ENCODE measurements around the gene ESRRA.
"Not testable (repeated sequence)": the region's sequence is repeated elsewhere in the genome, so short reads cannot be mapped to it uniquely, and the experiment has no call there.

The ESRRA gene

DNA sequence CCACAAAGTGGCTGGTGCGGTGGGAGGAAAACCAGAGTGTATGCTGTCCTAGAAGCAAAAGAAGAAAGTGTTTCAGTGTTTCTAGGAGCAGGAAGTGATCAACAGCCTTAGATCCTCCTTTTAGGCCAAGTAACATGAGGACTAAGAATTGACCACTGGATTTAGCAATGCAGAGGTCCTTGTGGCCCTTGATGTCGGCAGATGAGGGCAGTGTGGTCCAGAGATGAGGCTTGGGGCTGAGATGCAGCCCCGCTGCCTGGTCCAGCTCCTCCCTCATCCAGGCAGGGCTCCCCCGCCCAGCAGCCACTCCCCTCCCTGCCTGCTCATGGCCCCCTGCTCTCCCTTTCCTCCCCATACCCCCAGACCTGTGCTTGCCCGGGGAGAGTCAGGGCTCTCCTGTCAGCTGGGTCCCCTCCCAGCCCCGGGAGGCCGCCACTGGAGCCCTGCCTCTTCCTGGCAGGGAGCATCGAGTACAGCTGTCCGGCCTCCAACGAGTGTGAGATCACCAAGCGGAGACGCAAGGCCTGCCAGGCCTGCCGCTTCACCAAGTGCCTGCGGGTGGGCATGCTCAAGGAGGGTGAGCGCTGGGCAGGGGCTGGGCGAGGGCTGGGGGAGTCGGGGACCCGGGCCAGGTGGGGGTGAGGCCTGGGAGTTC, 8.3 kb downstream of the ESRRA start:
- H3K9ac ChIP-seq (ENCODE audit: low read length in 5 of 5), result peak overlapping the region in 4 of 5 donors; percentile 56 to 71 (median 61)
- H3K27me3 ChIP-seq (ENCODE audit: control insufficient read depth in 5 of 5, insufficient read depth in 4 of 5, low read length in 5 of 5), result no peaks in the 10 kb centered on the region
- H3K4me3 ChIP-seq (ENCODE audit: low read depth in 1 of 5, low read length in 5 of 5), result peak overlapping the region in 4 of 5 donors; percentile 6 to 49 (median 34)
- peak overlapping the region; percentile 70 for H3K27ac ChIP-seq (ENCODE audit: low read depth, low read length)
- peaks cover 0 to 23% (median 21%) of the 10 kb centered on the region in 5 donors for H3K36me3 ChIP-seq (ENCODE audit: control insufficient read depth in 5 of 5, insufficient read depth in 5 of 5, low read length in 5 of 5)
- H3K4me1 ChIP-seq (ENCODE audit: control insufficient read depth in 5 of 5, insufficient read depth in 5 of 5, low read length in 5 of 5), result peaks cover 0 to 45% (median 21%) of the 10 kb centered on the region in 5 donors
- no peaks in the 10 kb centered on the region for H3K9me3 ChIP-seq (ENCODE audit: control insufficient read depth in 5 of 5, low read length in 5 of 5)

DNA sequence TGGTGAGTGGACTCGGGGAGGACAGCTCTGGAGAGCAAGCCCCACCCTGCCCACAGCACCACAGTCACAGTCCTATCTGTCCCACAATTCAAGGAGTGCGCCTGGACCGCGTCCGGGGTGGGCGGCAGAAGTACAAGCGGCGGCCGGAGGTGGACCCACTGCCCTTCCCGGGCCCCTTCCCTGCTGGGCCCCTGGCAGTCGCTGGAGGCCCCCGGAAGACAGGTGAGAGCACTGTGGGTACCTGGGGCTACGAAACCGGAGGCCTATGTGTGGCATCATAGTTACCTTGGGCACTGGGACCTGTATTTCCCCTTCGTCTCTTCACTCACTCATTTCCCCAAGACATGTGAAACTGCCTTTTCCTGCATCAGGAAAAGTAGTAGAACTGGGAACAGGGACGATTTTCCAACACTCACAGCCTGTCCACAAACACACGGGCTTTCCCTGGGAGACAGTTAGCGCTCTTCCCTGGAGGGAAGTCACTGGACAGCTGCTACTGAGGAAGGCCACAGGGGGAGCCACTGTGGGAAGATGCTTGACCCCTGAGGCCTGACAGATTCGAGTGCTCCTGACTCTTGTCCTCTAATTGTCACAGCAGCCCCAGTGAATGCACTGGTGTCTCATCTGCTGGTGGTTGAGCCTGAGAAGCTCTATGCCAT, 9.0 kb downstream of the ESRRA start:
- Histone ChIP-seq H3K27me3 (ENCODE audit: control insufficient read depth in 5 of 5, insufficient read depth in 4 of 5, low read length in 5 of 5) (no peaks in the 10 kb centered on the region), H3K4me3 (ENCODE audit: low read depth in 1 of 5, low read length in 5 of 5) (peak overlapping the region; percentile 4 to 49 (median 31)), H3K27ac (ENCODE audit: low read depth, low read length) (peak overlapping the region; percentile 70), H3K4me1 (ENCODE audit: control insufficient read depth in 5 of 5, insufficient read depth in 5 of 5, low read length in 5 of 5) (peaks cover 0 to 51% (median 26%) of the 10 kb centered on the region in 5 donors), H3K9me3 (ENCODE audit: control insufficient read depth in 5 of 5, low read length in 5 of 5) (no peaks in the 10 kb centered on the region), H3K9ac (ENCODE audit: low read length in 5 of 5) (peak overlapping the region in 4 of 5 donors; percentile 56 to 71 (median 61)), H3K36me3 (ENCODE audit: control insufficient read depth in 5 of 5, insufficient read depth in 5 of 5, low read length in 5 of 5) (peaks cover 0 to 23% (median 21%) of the 10 kb centered on the region in 5 donors)

DNA sequence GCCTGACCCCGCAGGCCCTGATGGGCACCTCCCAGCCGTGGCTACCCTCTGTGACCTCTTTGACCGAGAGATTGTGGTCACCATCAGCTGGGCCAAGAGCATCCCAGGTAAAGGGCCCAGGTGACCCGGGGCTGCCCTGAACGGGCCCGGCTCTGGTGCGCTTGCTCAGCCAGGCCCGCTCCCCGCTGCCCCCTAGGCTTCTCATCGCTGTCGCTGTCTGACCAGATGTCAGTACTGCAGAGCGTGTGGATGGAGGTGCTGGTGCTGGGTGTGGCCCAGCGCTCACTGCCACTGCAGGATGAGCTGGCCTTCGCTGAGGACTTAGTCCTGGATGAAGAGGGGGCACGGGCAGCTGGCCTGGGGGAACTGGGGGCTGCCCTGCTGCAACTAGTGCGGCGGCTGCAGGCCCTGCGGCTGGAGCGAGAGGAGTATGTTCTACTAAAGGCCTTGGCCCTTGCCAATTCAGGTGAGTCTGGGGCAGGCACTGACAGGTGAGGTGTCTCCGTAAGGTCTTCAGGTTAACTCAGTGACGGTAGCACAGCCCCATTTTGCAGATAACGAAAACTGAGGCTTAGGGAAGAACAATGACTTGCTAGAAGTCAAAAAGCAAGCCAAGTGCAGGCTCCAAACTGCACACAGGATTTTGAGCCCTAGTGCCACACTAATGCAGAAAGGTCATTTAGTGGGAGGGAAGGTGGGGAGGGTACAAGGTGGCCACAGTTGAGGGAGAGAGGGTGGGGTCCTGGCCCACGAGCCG, 9.7 kb downstream of the ESRRA start:
- Histone ChIP-seq H3K9ac (ENCODE audit: low read length in 5 of 5) (no peak overlapping the region), H3K27ac (ENCODE audit: low read depth, low read length) (peak overlapping the region; percentile 70), H3K9me3 (ENCODE audit: control insufficient read depth in 5 of 5, low read length in 5 of 5) (no peaks in the 10 kb centered on the region), H3K27me3 (ENCODE audit: control insufficient read depth in 5 of 5, insufficient read depth in 4 of 5, low read length in 5 of 5) (no peaks in the 10 kb centered on the region), H3K4me1 (ENCODE audit: control insufficient read depth in 5 of 5, insufficient read depth in 5 of 5, low read length in 5 of 5) (peaks cover 0 to 55% (median 31%) of the 10 kb centered on the region in 5 donors), H3K4me3 (ENCODE audit: low read depth in 1 of 5, low read length in 5 of 5) (no peak overlapping the region), H3K36me3 (ENCODE audit: control insufficient read depth in 5 of 5, insufficient read depth in 5 of 5, low read length in 5 of 5) (peaks cover 0 to 23% (median 21%) of the 10 kb centered on the region in 5 donors)

DNA sequence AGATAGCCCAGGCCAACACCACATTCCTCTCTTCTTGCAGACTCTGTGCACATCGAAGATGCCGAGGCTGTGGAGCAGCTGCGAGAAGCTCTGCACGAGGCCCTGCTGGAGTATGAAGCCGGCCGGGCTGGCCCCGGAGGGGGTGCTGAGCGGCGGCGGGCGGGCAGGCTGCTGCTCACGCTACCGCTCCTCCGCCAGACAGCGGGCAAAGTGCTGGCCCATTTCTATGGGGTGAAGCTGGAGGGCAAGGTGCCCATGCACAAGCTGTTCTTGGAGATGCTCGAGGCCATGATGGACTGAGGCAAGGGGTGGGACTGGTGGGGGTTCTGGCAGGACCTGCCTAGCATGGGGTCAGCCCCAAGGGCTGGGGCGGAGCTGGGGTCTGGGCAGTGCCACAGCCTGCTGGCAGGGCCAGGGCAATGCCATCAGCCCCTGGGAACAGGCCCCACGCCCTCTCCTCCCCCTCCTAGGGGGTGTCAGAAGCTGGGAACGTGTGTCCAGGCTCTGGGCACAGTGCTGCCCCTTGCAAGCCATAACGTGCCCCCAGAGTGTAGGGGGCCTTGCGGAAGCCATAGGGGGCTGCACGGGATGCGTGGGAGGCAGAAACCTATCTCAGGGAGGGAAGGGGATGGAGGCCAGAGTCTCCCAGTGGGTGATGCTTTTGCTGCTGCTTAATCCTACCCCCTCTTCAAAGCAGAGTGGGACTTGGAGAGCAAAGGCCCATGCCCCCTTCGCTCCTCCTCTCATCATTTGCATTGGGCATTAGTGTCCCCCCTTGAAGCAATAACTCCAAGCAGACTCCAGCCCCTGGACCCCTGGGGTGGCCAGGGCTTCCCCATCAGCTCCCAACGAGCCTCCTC, 10.6 kb downstream of the ESRRA start:
- H3K4me3 ChIP-seq (ENCODE audit: low read depth in 1 of 5, low read length in 5 of 5); H3K9ac ChIP-seq (ENCODE audit: low read length in 5 of 5); H3K27me3 ChIP-seq (ENCODE audit: control insufficient read depth in 5 of 5, insufficient read depth in 4 of 5, low read length in 5 of 5); H3K9me3 ChIP-seq (ENCODE audit: control insufficient read depth in 5 of 5, low read length in 5 of 5): not testable (repeated sequence)
- Histone ChIP-seq H3K27ac (ENCODE audit: low read depth, low read length) (peak overlapping the region; percentile 99), H3K36me3 (ENCODE audit: control insufficient read depth in 5 of 5, insufficient read depth in 5 of 5, low read length in 5 of 5) (peaks cover 0 to 31% (median 27%) of the 10 kb centered on the region in 5 donors), H3K4me1 (ENCODE audit: control insufficient read depth in 5 of 5, insufficient read depth in 5 of 5, low read length in 5 of 5) (peaks cover 0 to 55% (median 31%) of the 10 kb centered on the region in 5 donors)

DNA sequence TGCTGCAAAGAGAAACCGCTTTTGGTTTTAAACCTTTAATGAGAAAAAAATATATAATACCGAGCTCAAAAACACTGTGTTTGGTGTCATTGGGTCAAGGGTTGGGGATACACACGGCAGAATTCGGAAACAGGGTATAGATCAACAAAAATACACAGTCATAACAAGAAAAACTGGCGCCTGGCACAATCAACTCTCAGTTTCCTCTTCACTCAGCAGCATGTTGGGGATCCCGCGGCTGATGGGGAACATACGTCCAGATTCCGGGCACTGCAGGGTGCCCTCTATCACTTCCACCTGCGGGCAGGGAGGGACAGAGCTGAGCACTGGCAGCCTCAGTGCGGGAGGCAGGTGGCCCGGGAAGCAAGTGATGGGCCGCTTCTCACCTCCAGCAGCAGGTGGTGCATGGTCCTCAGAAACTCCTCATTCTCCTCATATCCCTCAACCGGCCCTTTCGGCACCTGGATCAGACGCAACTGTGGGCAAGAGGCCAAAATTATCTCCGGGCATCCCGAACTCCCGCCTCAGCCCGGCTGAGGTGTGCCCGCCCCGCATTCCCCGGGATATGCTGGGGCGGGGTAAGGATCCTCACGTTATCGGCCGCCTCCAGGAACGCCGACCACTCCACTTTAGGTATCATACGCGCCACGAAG, 11.5 kb downstream of the ESRRA start:
- Histone ChIP-seq H3K4me1 (ENCODE audit: control insufficient read depth in 5 of 5, insufficient read depth in 5 of 5, low read length in 5 of 5) (peaks cover 0 to 55% (median 31%) of the 10 kb centered on the region in 5 donors), H3K9me3 (ENCODE audit: control insufficient read depth in 5 of 5, low read length in 5 of 5) (no peaks in the 10 kb centered on the region)

DNA sequence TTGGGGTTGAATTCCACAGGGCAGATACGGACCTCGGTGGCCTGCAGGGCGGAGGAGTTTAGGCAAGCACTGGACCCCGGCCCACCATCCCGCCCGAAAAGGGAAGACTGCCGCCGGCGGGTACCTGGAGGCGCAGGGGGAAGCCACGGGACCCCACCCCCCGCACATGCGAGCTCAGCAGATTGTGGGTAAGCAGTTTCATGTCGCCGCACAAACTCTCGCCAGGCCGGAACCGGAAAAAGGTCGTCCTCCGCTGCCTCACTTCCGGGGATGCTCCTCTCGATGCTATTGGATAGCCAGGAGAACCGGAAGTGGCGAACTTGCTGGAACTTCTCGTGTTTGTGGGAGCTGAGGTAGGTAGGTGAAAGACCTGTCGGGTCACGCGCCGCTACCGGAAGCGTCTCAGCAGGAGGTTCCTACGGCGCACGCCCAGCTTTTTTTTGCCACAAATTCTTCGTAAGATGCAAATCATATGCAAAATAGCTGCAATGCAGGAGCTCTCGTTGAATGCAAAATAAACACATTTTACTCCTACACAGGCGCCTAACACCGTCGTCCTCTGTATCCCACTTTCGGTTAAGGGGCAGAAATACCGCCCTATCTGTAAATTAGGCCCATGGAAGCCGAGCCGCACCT, 12.1 kb downstream of the ESRRA start, which contains the start of gene TRMT112:
Gene TRMT112 (minus strand): TSS at position 235 of the 636 bp plus-strand sequence. CDS start 33 bp downstream, at position 202.
- peaks cover 0 to 47% (median 37%) of the 10 kb centered on the region in 5 donors for H3K36me3 ChIP-seq (ENCODE audit: control insufficient read depth in 5 of 5, insufficient read depth in 5 of 5, low read length in 5 of 5)
- peaks cover 0 to 55% (median 31%) of the 10 kb centered on the region in 5 donors for H3K4me1 ChIP-seq (ENCODE audit: control insufficient read depth in 5 of 5, insufficient read depth in 5 of 5, low read length in 5 of 5)
- peak within 1 kb of the TSS; percentile 99 for H3K27ac ChIP-seq (ENCODE audit: low read depth, low read length)
- no peaks in the 10 kb centered on the region for H3K27me3 ChIP-seq (ENCODE audit: control insufficient read depth in 5 of 5, insufficient read depth in 4 of 5, low read length in 5 of 5)
- H3K9me3 ChIP-seq (ENCODE audit: control insufficient read depth in 5 of 5, low read length in 5 of 5), result no peaks in the 10 kb centered on the region
- H3K9ac ChIP-seq (ENCODE audit: low read length in 5 of 5), result peak within 1 kb of the TSS; percentile 75 to 94 (median 88)
- peak within 1 kb of the TSS; percentile 86 to 91 (median 88) for H3K4me3 ChIP-seq (ENCODE audit: low read depth in 1 of 5, low read length in 5 of 5)

More for the DNA sequence above, 11.5 kb downstream of the ESRRA start:
- H3K4me3 ChIP-seq (ENCODE audit: low read depth in 1 of 5, low read length in 5 of 5), result peak overlapping the region; percentile 86 to 91 (median 88)
- no peaks in the 10 kb centered on the region for H3K27me3 ChIP-seq (ENCODE audit: control insufficient read depth in 5 of 5, insufficient read depth in 4 of 5, low read length in 5 of 5)
- H3K9ac ChIP-seq (ENCODE audit: low read length in 5 of 5), result peak overlapping the region; percentile 68 to 94 (median 79)
- H3K36me3 ChIP-seq (ENCODE audit: control insufficient read depth in 5 of 5, insufficient read depth in 5 of 5, low read length in 5 of 5), result peaks cover 0 to 40% (median 31%) of the 10 kb centered on the region in 5 donors
- peak overlapping the region; percentile 99 for H3K27ac ChIP-seq (ENCODE audit: low read depth, low read length)

DNA sequence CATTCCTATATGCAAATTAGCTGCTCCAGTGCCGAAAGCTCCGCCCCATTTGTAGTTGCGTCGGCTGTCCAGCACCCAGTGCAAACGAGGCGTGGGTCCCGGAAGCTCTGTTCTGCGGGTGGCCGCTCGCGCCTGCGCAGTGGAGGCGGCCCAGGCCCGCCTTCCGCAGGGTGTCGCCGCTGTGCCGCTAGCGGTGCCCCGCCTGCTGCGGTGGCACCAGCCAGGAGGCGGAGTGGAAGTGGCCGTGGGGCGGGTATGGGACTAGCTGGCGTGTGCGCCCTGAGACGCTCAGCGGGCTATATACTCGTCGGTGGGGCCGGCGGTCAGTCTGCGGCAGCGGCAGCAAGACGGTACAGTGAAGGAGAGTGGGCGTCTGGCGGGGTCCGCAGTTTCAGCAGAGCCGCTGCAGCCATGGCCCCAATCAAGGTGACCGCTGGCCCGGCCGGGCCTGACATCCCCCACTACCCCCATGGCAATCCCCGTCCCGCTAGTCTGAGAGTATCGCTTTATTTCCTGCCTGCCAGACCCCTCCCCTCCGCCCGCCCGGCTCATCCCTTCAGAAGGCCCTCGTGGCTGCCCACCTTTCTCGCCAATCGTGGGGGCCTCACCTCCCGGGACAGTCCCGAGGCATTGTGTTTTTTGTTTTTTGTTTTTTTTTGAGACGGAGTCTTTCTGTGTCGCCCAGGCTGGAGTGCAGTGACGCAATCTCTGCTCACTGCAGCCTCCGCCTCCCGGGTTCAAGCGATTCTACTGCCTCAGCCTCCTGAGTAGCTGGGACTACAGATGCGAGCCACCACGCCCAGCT, 12.8 kb downstream of the ESRRA start, which contains the start of gene PRDX5:
Gene PRDX5 (plus strand): TSS at position 161 of the 805 bp plus-strand sequence. CDS start 95 bp downstream, at position 256.
- no peaks in the 10 kb centered on the region for H3K27me3 ChIP-seq (ENCODE audit: control insufficient read depth in 5 of 5, insufficient read depth in 4 of 5, low read length in 5 of 5)
- peak within 1 kb of the TSS; percentile 99 for H3K27ac ChIP-seq (ENCODE audit: low read depth, low read length)
- no peaks in the 10 kb centered on the region for H3K9me3 ChIP-seq (ENCODE audit: control insufficient read depth in 5 of 5, low read length in 5 of 5)
- H3K4me3 ChIP-seq (ENCODE audit: low read depth in 1 of 5, low read length in 5 of 5), result peak within 1 kb of the TSS; percentile 86 to 91 (median 88)
- peak within 1 kb of the TSS; percentile 75 to 94 (median 88) for H3K9ac ChIP-seq (ENCODE audit: low read length in 5 of 5)
- H3K36me3 ChIP-seq (ENCODE audit: control insufficient read depth in 5 of 5, insufficient read depth in 5 of 5, low read length in 5 of 5), result peaks cover 0 to 54% (median 42%) of the 10 kb centered on the region in 5 donors
- H3K4me1 ChIP-seq (ENCODE audit: control insufficient read depth in 5 of 5, insufficient read depth in 5 of 5, low read length in 5 of 5), result peaks cover 0 to 48% (median 31%) of the 10 kb centered on the region in 5 donors

All from subcutaneous abdominal adipose tissue (tissue), 5 donors.